Left cardiac atrium (tissue), 4 donors: ENCODE data around the gene MCF2L2. TPM values are rescaled to one million over a fixed set of nuclear protein-coding genes. Genes with fewer than 3 reads are reported as not detected.
A peak's percentile ranks its signal among the peaks of the same experiment; 100 is the strongest.

Experiments
- ATAC-seq, 2 donors: fragments of 200-7000 bp; cut with Tn5 transposase; one replicate each; pipeline ENCODE4 v1.9.1; 2020; ENCODE audit warnings: mild to moderate bottlenecking in 2 of 2, moderate library complexity in 2 of 2
- DNase-seq: peaks from one replicate; pipeline ENCODE4 v3.0.0-alpha.2; 2020
- intact Hi-C, 2 donors: fragments of 100-400 bp; cut with DNase I; formaldehyde crosslinking; loops; one replicate each; pipeline versions ENCODE4 v1.14.1 to v1.15.1; 2022 to 2023
- total RNA-seq, 2 donors: library from RNA; stranded (reverse); fragmentation: NEBNext Ultra II Directional; extraction: Animal tissue kit (Norgen Biotek cat#: 25700); gene quantifications; one replicate each; pipeline ENCODE4 v1.2.1, GENCODE V29; 2021
- donor health status: DM: no; HTN: yes; CAD: no.
- donor health status: DM: no; HTN: yes; CAD: no; lungs with severe emphysema.
- donor health status: DM: yes; HTN: yes; CAD: no.
- donor health status: Dilated cardiomyopathy.

MCF2L2 gene
- total RNA-seq, 2 donors from 2014 or later = 0.34 to 1.1 TPM

DNA sequence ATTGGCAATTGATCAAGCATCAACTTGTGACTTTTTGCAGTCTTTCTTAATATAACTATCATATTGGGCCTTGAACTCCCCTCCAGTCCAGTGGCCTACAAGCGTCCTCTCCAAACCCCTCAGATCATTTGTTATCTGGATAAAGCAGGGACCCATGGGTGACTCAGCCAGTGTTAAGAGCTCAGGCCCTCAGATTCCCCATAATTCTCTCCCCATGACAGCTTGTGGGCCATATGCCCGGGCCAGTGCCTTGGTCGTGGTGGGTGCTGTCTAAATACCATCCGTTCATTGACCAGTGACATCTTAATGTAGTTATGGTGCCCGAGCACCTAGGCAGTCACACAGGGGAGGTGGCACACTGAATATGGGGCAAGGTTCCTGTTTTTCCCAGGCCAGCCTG lies 18.1 kb downstream of the MCF2L2 start:
- no peak for DNase-seq

GRCh38 chr3:183409219-183409618 lies 19.2 kb downstream of the MCF2L2 start:
- ATAC-seq (no peak), DNase-seq (no peak)

More for the DNA sequence above, 18.1 kb downstream of the MCF2L2 start:
- intact Hi-C loops = no loop called here
- ATAC-seq = no peak

GRCh38 chr3:183401678-183402077 lies 26.7 kb downstream of the MCF2L2 start:
- ATAC-seq (no peak), DNase-seq (no peak)
- intact Hi-C loops = no loop called here

More at GRCh38 chr3:183409219-183409618, 19.2 kb downstream of the MCF2L2 start:
- intact Hi-C loops = no loop called here

DNA sequence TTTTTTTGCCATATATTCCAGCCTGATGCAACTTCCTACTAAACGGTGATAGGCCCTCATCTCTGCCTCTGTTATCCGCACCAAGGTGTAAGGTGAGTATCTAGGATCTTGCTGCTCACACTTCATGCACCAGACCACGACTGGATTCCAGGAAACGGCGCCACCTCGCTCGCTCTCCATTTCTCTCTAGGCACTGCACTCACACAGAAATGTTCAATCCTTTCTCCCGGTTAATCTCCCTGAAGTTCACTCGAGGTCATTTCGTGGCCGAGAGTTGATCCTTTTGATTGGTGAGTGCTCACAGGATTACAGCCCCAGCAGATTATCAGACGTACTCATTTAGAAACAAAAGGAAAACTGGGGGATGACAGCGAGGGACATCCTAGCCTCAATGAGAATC lies 28.1 kb downstream of the MCF2L2 start:
- no peak for DNase-seq

DNA sequence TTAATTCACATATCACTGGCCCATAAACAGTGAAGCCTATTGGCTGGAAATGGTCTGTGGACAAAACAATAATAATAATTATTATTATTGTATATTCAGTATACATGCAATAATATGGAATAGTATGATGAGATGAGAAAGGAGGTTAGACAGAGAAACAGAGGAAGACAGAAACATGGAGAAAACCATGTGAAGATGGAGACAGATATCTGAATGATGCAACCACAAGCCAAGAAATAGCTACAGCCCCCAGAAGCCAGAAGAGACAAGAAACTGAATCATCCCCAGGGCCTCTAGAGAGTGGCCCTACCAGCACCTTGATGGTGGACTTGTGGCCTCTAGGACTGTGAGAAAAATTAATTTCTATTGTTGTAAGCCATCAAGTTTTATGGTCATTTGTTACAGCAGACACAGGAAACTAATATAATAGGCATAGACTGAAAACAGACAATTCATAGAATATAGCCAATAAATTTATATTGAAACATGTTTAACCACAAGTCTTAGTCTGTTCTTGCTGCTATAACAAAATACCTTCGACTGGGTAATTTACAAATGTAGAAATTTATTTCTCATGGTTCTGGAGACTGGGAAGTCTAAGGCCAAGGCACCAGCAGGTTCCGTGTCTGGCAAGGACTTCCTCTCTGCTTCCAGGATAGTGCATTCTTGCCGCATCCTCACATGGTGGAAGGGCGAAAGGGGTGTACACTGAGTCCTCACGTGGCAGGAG lies 31.6 kb downstream of the MCF2L2 start:
- intact Hi-C loops = no loop called here
- no peak for DNase-seq
- no peak for ATAC-seq

More for the DNA sequence above, 28.1 kb downstream of the MCF2L2 start:
- ATAC-seq = no peak
- intact Hi-C loops = no loop called here

GRCh38 chr3:183394150-183394549 lies 34.3 kb downstream of the MCF2L2 start:
- ATAC-seq (no peak), DNase-seq (no peak)
- intact Hi-C loops = no loop called here

DNA sequence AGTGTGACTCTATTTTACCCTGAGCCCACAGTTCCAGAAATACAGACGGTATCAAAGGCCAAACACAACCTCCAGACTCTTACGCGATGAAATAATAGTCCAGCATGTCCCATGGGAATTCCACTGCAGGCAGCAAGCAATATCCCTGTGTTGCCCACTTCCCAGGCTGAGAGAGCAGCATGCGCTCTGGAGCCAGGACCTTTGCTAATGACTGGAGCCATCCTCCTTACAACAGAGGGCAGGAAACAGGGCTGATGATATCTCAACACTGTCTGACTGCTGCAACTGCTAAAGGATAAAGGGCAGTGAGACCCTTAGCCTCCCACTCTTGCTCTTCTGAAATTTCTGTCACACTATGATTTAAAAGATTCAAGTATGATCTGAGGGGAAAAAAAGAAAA lies 34.8 kb downstream of the MCF2L2 start:
- ATAC-seq (peak; percentile 19 to 83), DNase-seq (no peak)
- intact Hi-C loops = no loop called here

- ATAC-seq (no peak), DNase-seq (no peak)
- intact Hi-C loops = no loop called here
Measured at GRCh38 chr3:183392186-183393034, 36.0 kb downstream of the MCF2L2 start.

GRCh38 chr3:183391460-183391859 lies 37.0 kb downstream of the MCF2L2 start:
- ATAC-seq = no peak
- intact Hi-C loops = no loop called here

DNA sequence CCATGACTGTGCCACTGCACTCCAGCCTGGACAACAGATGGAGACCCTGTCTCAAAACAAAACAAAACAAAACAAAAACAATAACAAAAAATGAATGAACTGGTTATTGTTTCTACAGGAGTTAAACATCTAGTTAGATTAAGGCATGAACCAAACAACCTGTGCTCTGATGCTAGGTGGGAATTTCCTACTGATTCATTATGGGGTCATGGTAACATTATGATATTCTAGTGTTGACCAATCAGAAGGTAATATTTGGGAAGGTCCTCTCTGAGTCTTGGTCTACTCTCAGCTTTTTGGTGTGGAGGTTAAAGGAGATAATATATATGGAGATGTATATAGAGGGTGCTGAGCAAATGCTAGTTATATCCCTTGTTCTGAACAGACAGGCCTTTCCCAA lies 37.6 kb downstream of the MCF2L2 start:
- intact Hi-C loops = no loop called here
- ATAC-seq (no peak), DNase-seq (no peak)

More at GRCh38 chr3:183391460-183391859, 37.0 kb downstream of the MCF2L2 start:
- DNase-seq = no peak

GRCh38 chr3:183388213-183388895 lies 40.1 kb downstream of the MCF2L2 start:
- ATAC-seq (no peak), DNase-seq (no peak)
- intact Hi-C loops = loop anchor here in 1 of 2 donors (10.0 kb wide), 1 partner anchor 264 kb away; no protein-coding TSS in a partner anchor

GRCh38 chr3:183387797-183388196 lies 40.6 kb downstream of the MCF2L2 start:
- DNase-seq (no peak), ATAC-seq (no peak)
- intact Hi-C loops = loop anchor here in 1 of 2 donors (2.0 to 10.0 kb wide), 2 partner anchors 203 to 263 kb away; no protein-coding TSS in a partner anchor

DNA sequence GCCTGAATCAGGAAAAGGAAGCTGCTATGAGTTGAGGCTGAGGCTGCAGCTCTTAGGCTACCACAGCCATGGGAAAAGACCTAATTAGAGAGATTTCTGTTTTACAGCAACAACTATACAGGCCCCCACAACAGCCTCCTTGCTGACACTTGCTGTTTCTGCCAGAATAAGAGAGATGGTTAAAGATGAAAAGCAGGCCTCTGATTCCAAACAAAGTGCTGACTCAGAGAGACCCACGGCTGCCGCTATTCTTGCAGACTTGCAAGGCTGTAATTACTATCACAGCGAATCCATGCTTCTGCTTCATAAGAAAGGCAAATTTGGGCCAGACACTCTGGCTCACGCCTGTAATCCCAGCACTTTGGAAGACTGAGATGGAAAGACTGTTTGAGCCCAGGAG lies 41.8 kb downstream of the MCF2L2 start:
- intact Hi-C loops = loop anchor here (1.0 to 10.0 kb wide), 3 partner anchors 202 to 264 kb away; no protein-coding TSS in a partner anchor
- no peak for ATAC-seq
- DNase-seq = no peak

DNA sequence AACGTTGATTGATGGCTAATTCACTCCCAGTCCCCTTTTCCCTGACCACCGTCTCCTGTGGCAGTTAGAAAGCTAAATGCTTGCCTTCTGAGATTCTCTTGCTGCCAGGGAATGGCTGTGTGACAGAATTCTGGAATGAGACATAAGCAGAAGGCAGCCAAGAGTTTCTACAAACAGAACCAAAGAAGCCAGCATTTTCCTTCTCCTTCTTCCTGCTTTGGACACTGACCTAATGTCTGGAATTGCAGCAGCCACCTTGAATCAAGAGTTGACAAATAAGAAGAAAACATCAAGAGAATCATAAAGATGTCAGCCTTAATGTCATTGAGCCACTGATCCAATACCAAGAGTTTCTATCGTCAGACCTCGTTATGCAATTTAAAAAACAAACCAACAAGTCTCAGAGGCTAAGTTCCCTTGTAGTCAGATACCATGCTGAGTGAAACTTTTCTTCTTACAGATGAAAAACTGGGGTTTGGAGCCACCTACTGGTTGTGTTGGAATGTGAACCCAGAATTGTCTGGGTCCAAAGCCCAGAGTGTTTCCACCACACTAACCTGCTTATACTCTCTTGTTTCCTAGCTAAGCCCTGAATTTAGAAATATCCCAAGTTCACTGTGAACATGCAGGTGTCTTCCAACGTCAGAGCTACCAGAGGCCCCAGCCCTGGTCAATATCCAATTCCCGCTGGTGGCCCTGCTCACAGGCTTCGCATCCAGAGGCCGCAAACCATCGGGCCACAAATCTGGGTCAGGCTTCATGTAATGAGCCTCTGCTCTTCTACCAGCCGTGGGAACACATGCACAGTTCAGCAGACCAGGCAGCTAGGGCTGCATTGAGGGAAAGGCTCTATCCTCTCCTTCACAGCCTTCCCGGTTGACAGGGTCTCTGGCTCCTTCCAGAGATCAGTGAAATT lies 42.5 kb downstream of the MCF2L2 start:
- peak; percentile 84 to 86 for ATAC-seq
- DNase-seq = peak; percentile 34
- intact Hi-C loops = loop anchor here (1.0 to 10.0 kb wide), 3 partner anchors 201 to 264 kb away; no protein-coding TSS in a partner anchor

DNA sequence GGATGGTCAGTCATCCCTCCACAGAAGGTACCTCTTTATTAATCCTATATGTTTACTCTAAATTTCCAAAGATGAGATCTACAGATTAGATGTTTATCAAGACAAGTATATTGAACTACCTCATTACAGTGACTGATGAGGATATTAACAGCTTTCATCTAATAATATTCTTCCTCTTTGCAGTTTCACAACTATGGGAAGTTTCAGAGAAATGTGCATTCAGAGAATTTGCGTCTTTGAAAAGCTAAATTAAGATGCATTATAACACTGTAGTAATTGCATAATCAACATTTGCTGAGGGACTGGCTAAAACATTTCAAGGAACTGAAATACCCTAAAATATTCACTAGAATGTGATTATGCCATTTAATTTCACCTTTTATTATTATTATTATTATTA lies 46.7 kb downstream of the MCF2L2 start:
- intact Hi-C loops = loop anchor here (2.0 to 10.0 kb wide), 2 partner anchors 197 to 257 kb away; no protein-coding TSS in a partner anchor
- DNase-seq (no peak), ATAC-seq (no peak)

DNA sequence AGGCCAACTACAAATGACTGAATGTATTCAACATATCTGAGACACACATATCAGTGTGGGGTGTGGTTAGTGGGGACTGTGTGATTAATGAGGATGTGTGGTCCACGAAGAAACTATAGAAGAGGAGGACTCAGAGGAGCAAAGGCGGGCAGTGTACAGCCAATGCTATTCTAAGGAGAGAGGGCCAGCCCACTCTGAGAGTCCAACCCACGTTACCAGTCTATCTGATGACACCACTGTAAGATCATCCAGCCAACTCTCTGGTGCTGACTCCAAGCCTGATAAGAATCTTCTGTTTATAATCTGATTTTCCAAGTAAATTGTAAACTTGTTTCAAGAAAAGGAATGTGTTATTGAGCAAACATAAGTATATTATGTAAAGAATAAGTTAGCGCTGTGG lies 47.2 kb downstream of the MCF2L2 start:
- no peak for DNase-seq
- no peak for ATAC-seq
- intact Hi-C loops = loop anchor here in 1 of 2 donors (10.0 kb wide), 1 partner anchor 256 kb away; no protein-coding TSS in a partner anchor

GRCh38 chr3:183378951-183379350 lies 49.5 kb downstream of the MCF2L2 start:
- intact Hi-C loops = no loop called here
- ATAC-seq (no peak), DNase-seq (no peak)

- ATAC-seq (no peak), DNase-seq (no peak)
- intact Hi-C loops = no loop called here
Measured at GRCh38 chr3:183378545-183378944, 49.9 kb downstream of the MCF2L2 start.
